GM19023 (cell line): ENCODE data around the gene SLIT1.

Experiments
- ATAC-seq: cut with Tn5 transposase; IDR thresholded peaks from one replicate; pipeline ENCODE4 v1.9.1; 2021; ENCODE audit warnings: mild to moderate bottlenecking, moderate library complexity; ENCODE audit not compliant: unreplicated experiment

Gene SLIT1

DNA sequence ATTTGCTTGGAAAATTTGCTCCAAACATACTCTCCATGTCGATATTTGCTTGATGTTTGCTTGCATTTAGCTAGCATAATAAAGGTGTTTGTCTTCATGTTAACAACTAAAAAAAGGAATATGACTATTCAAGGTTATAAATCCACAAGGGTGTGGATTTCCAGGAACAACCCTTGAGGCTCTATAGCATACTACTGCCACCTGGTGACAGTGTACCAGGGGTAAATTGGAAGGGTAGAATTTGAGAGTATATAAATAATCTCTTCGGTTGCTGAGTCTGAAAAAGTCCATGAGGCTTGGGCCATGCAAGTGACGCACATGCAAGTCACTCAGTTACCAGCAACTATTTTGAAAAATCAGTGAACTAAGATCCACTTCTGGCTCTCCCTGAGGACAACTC is 68.4 kb downstream of the SLIT1 start:
- ATAC-seq = no peak

GRCh38 chr10:97116462-97117162 is 69.1 kb downstream of the SLIT1 start:
- ATAC-seq = no peak

GRCh38 chr10:97115846-97116245 is 69.9 kb downstream of the SLIT1 start:
- no peak for ATAC-seq

DNA sequence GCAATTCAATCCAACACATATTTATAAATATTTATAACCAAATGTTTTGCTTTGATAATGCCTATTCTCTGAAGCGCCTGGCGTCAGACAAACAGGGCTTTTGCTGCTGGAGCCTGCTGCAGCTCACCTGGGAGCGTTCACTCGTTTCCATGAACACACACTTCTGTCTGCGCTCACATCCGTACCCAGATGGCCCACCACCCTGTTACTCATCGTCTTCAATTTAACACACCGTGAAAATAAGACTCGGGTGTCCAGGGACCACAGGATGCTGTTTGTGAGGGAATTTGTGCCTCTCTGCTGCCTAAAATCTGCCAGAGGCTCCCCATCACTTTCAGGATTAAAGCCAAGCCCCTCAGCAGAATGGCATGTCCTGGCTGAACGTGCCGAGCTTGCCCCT is 74.1 kb downstream of the SLIT1 start:
- ATAC-seq = no peak

DNA sequence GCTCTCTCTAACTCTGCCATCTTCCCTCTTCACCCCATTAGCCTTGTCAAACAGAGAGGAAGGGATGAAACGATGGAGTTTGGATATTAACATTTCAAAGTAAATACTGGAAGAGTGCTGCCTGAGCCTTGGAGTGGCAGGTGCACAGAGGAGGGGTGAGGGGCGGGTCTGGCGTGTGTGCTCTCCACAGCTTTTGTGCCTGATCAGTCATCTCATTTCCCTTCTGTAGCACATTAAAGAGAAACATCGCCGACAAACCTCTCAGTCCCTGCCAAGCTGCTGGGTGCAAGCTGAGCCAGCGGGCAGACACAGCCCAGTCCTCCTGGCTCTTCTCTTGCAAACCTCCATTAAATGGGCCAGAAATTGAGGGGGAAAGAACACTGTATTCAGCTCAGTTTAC is 76.2 kb downstream of the SLIT1 start:
- no peak for ATAC-seq

DNA sequence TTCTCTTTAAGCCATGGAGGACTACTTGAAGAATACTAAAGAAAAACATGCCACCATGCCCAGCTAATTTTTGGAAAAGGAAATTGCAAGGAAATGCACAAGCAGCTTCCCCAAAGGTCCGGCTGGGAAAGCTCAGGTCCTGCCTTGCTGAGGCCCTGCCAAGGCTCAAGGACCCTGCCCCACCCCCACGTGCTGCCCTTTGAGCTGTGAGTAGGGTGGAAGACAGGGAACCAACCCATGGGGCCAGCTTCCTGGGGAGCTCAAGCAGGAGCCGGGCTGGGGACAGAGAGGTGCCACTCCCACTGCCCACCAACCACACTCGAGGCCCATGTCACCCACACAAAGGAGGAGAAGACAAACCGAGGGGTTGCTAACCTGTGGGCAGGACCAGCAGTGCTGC is 78.2 kb downstream of the SLIT1 start:
- no peak for ATAC-seq

GRCh38 chr10:97106207-97106606 is 79.6 kb downstream of the SLIT1 start:
- ATAC-seq = no peak

GRCh38 chr10:97105303-97105702 is 80.5 kb downstream of the SLIT1 start:
- ATAC-seq = no peak

GRCh38 chr10:97103316-97104080 is 82.3 kb downstream of the SLIT1 start:
- ATAC-seq = no peak

- ATAC-seq = no peak
These were observed 83.3 kb downstream of the SLIT1 start for GRCh38 chr10:97102441-97102840.

GRCh38 chr10:97101166-97101940 is 84.4 kb downstream of the SLIT1 start:
- ATAC-seq = no peak

DNA sequence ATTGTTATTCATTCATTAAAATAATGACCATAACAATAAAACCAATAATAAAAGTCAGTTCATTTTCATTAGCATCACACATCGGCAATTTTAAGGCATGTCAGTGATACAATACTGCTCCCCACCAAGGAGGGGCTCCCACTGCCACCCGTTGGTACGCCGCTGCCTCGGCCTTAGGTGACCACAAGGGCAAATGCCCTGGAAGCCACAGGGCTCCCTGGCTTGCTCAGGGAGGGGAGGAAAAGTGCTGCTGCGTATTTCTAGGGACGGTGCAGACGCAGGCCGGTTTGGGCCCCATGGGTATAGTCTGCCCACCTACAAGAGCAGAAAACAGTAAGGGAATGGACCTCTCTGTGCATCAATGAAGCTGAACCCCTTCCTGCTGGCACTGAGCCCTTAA is 85.1 kb downstream of the SLIT1 start:
- ATAC-seq = no peak

- ATAC-seq = no peak
These were observed 85.9 kb downstream of the SLIT1 start for GRCh38 chr10:97099868-97100267.

DNA sequence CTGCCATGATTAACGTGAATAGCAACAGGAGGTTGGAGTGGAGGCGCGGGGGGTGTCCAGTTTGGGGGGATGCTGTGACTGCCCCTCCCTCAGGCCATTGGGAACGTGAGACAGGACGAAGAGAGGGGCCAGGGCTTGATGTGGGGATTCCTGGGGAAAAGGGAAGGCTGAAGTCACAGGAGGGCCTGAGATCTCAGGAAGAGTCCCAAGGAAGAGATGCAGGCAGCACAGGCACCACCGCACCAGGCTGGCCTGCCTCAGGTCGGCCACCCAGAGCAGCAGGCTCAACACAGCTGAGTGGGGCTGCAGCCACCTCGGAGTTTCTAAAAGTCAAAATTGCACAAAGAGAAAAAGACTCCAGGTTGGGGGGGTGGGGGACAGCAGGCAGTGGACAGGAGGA is 86.7 kb downstream of the SLIT1 start:
- ATAC-seq = no peak

DNA sequence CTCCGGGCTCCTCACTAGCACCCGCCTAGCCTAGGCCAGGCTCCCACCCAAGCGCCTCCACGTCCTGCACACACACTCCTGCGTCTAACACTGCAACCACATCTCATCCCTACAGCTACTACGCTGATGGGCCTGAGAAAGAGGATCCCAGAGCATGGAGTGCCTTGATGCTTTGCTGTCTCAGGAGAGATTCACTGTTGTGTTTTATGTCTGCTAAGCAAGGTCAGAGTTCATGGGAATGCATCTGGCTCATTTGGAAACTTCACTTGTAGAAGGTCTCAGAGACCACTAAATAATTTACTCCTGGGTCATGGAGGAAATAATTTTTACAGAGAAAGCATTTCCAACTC is 88.7 kb downstream of the SLIT1 start:
- no peak for ATAC-seq

GRCh38 chr10:97096261-97097083 is 89.3 kb downstream of the SLIT1 start:
- no peak for ATAC-seq

- no peak for ATAC-seq
These were observed 90.0 kb downstream of the SLIT1 start for GRCh38 chr10:97095701-97096260.

DNA sequence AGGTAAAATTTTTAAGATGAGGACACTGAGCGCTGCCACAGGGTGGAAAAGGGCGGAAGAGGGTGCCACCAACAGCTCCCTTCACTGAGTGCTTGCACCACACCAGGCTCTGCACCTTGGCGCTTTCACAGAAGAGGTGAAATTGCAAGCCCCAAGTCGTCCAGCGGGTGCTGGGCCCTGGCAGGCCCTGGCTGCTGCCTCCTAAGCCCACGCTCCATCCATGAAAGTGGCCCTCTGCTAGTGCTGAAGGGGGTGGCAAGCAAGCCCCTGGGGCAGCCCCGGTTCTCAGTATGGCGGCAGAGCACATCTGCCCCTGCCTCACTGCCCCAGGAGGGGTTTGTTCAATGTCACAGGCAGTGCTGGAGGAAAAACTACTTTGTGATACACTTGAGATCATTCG is 95.1 kb downstream of the SLIT1 start:
- ATAC-seq = no peak

DNA sequence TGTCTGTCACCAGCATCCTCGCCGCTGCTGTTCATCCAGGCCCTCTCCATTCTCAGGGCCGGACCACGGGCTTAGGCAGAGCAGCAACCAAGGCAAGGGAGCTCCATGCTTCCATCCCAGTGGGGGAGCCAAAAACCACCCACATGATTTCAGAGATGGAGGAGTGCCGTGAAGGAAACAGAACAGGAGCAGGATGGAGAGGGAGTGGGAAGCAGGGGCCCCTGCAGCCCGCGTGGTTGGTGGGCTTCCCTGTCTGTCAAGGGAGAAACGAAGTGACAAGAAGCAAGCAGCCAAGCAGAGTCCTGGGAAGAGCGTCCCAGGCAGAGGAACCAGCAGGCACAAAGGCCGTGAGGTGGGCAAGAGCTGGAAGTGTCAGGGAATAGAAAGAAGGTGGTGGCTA is 95.7 kb downstream of the SLIT1 start:
- no peak for ATAC-seq

DNA sequence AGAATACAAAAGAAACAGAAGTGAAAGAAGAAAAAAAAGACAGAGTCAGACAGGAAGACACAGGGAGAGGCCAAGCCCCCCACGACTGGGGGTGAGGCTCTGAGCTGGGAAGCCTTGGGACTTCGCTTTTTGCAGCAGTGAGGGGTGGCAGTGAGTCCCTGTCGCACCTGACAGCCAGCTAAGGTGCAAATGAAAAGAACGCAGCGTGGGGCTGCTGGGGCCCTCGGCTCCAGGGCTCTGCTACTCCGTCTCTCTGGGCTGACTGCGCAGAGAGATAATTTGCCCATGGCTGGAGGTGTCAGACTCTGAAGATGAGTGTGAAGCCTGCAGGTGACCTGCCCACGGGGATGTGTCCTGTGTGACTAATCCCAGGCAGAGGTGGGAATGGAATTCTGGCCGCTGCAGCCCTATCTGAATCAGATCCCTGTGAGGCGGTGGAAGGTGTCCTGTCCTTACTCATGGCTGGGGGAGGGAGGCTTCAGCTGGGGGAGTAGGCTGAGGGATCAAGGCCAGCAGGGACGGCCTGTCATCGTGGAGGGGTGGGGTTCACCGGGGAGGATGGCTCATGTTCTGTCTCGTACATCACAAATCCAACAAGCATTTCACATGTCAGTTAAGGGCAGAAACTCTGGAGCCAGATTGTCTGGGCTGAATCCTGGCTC is 96.4 kb downstream of the SLIT1 start:
- ATAC-seq = no peak
